K562 (cell line): Measurements from ENCODE around the gene EFCAB7. TPM values are rescaled to one million over a fixed set of nuclear protein-coding genes. Genes with fewer than 3 reads are reported as not detected.

Experiments used
- ATAC-seq: fragments of 200-7000 bp; cut with Tn5 transposase; 3 replicates; pipeline ENCODE4 v1.9.1; 2020; ENCODE audit warnings: moderate library complexity
- BruUV-seq: library from RNA; stranded (reverse); fragments of 400-500 nt; replicated peaks from 2 replicates; lab custom pipeline; 2021; lab: Mats Ljungman, UMichigan
- CTCF ChIA-PET: fragments of 300-600 bp; formaldehyde crosslinking; extraction: SDS; loops from one replicate; lab custom pipeline; 2021; ENCODE audit warnings: low intra/inter-chr PET ratio; lab: Yijun Ruan, JAX
- POLR2A ChIA-PET: fragments of 300-600, 350-650 bp; sonication (Branson Sonifier 250); formaldehyde crosslinking; extraction: SDS; loops from one replicate; lab custom pipeline; 2021; ENCODE audit warnings: antibody characterized with exemption, inconsistent platforms; lab: Yijun Ruan, JAX
- DNase-seq, 4 experiments: peaks; one replicate each; pipeline versions ENCODE4 v3.0.0 to v3.0.0-alpha.2; 2011 to 2018; ENCODE audit warnings: low spot score in 3 of 4, mixed read lengths in 3 of 4; ENCODE audit errors: extremely low read depth in 1 of 4
- FAIRE-seq: peaks from 2 replicates; lab custom pipeline; 2011; peaks lifted over from hg19 to GRCh38; lab: Jason Lieb, UNC
- H2AFZ ChIP-seq: 2 replicates; pipeline ENCODE4 v1.6.0; 2011; ENCODE audit warnings: low read depth, low read length, control low read depth, inconsistent platforms
- H3K27ac ChIP-seq: fragments of 200-600 bp; 3 replicates; pipeline ENCODE4 v1.8.0; 2011; ENCODE audit warnings: low read depth, mild to moderate bottlenecking, control low read depth, inconsistent platforms, low read length, moderate library complexity, mixed read lengths; ENCODE audit errors: extremely low read depth
- H3K27me3 ChIP-seq, 2 experiments: fragments of 300-600 bp in 1 of 2; 2 replicates in 1 of 2; 3 replicates in 1 of 2; pipeline versions ENCODE4 v1.6.0 to v1.8.0; 2011; ENCODE audit warnings: inconsistent platforms in 2 of 2, low read length in 2 of 2, mild to moderate bottlenecking in 1 of 2, mixed read lengths in 1 of 2, moderate library complexity in 1 of 2; ENCODE audit not compliant: control insufficient read depth in 2 of 2, insufficient read depth in 2 of 2
- H3K36me3 ChIP-seq: fragments of 300-600 bp; 3 replicates; pipeline ENCODE4 v1.8.0; 2011; ENCODE audit warnings: mild to moderate bottlenecking, low read length, inconsistent platforms; ENCODE audit not compliant: control insufficient read depth, insufficient read depth
- H3K4me1 ChIP-seq, 2 experiments: fragments of 200-600 bp in 1 of 2; replicated peaks in 1 of 2; 2 replicates in 1 of 2; 3 replicates in 1 of 2; pipeline versions ENCODE4 v1.5.1 to v1.8.0; 2011; ENCODE audit warnings: inconsistent platforms in 2 of 2, low read length in 2 of 2, mild to moderate bottlenecking in 1 of 2, mixed read lengths in 1 of 2, moderate library complexity in 1 of 2; ENCODE audit not compliant: control insufficient read depth in 2 of 2, insufficient read depth in 2 of 2
- H3K4me2 ChIP-seq: 2 replicates; pipeline ENCODE4 v1.6.1; 2011; ENCODE audit warnings: low read length, control low read depth, inconsistent platforms, mixed read lengths; ENCODE audit not compliant: insufficient read depth
- H3K4me3 ChIP-seq: fragments of 200-600 bp; sonication (generic), shearing (Covaris generic); 2 replicates; pipeline ENCODE4 v1.5.1; 2016; ENCODE audit warnings: control low read depth, inconsistent platforms
- H3K79me2 ChIP-seq: fragments of 200-600 bp; 3 replicates; pipeline ENCODE4 v1.8.0; 2011; ENCODE audit warnings: low read length, inconsistent platforms; ENCODE audit not compliant: control insufficient read depth, insufficient read depth
- H3K9ac ChIP-seq, 2 experiments: 2 replicates each; pipeline versions ENCODE4 v1.6.0 to v1.6.1; 2011; ENCODE audit warnings: low read depth in 2 of 2, low read length in 2 of 2, control low read depth in 1 of 2, inconsistent platforms in 1 of 2, mild to moderate bottlenecking in 1 of 2, mixed read lengths in 1 of 2; ENCODE audit not compliant: insufficient read depth in 1 of 2
- H3K9me1 ChIP-seq: one replicate; pipeline ENCODE4 v1.6.0; 2011; ENCODE audit warnings: inconsistent platforms, mild to moderate bottlenecking, low read length, moderate library complexity; ENCODE audit not compliant: control insufficient read depth, insufficient read depth
- H3K9me3 ChIP-seq: replicated peaks from 2 replicates; pipeline ENCODE4 v1.5.1; 2011; ENCODE audit warnings: low read depth, low read length, inconsistent platforms; ENCODE audit not compliant: control insufficient read depth, insufficient read depth
- H4K20me1 ChIP-seq: replicated peaks from 2 replicates; pipeline ENCODE4 v1.6.1; 2011; ENCODE audit warnings: low read length, inconsistent platforms, mixed read lengths; ENCODE audit not compliant: control insufficient read depth, insufficient read depth
- BMI1 ChIP-seq: fragments of 150-350 bp; IDR thresholded peaks from 2 replicates; pipeline ENCODE4 v1.6.1; 2014; ENCODE audit warnings: low read length
- DDX20 ChIP-seq: fragments of 450-650 bp; IDR thresholded peaks from 2 replicates; pipeline ENCODE4 v1.6.1; 2016; ENCODE audit warnings: missing genetic modification characterization, low read depth, mild to moderate bottlenecking, missing compliant biosample characterization, moderate library complexity
- GATAD2A ChIP-seq: fragments of 450-650 bp; IDR thresholded peaks from 2 replicates; pipeline ENCODE4 v1.6.1; 2017
- HMGN3 ChIP-seq: IDR thresholded peaks from 2 replicates; pipeline ENCODE4 v1.6.1; 2011; ENCODE audit warnings: borderline replicate concordance, low read depth, mild to moderate bottlenecking, mixed read lengths, low read length; ENCODE audit not compliant: insufficient read length; ENCODE audit errors: extremely low read depth
- POLR2H ChIP-seq: IDR thresholded peaks from 2 replicates; pipeline ENCODE4 v1.6.1; 2016; ENCODE audit warnings: missing genetic modification characterization, low read depth, mild to moderate bottlenecking, control low read depth, missing compliant biosample characterization, moderate library complexity
- RBBP5 ChIP-seq: fragments of 200-600 bp; sonication (generic); IDR thresholded peaks from 2 replicates; pipeline ENCODE4 v1.6.1; 2012; ENCODE audit warnings: borderline replicate concordance, mild to moderate bottlenecking, low read length, control low read depth, inconsistent platforms; ENCODE audit not compliant: insufficient read depth, poor library complexity, severe bottlenecking
- SRSF9 ChIP-seq: fragments of 200-400 bp; formaldehyde crosslinking; IDR thresholded peaks from 2 replicates; pipeline ENCODE4 v1.6.1; 2017; ENCODE audit warnings: low read depth, low read length, borderline replicate concordance
- TCFL5 ChIP-seq: fragments of 250-450 bp; sonication (Bioruptor Pico); conservative IDR thresholded peaks from 2 replicates; pipeline ENCODE4 v1.6.1; 2021; ENCODE audit warnings: mild to moderate bottlenecking, moderate library complexity, matching md5 sums
- U2AF1 ChIP-seq: fragments of 200-400 bp; formaldehyde crosslinking; optimal IDR thresholded peaks from 2 replicates; pipeline ENCODE3; 2017; ENCODE audit warnings: mild to moderate bottlenecking, low read depth, low read length, moderate library complexity
- ZNF696 ChIP-seq: fragments of 250-450 bp; sonication (Bioruptor Pico); conservative IDR thresholded peaks from 2 replicates; pipeline ENCODE4 v1.4.0; 2020; ENCODE audit warnings: mild to moderate bottlenecking, moderate library complexity
- WGBS: fragments of 100-300 bp; shearing (Covaris generic); methylation state at CpG from one replicate; pipeline ENCODE4 v1.1.6; 2016; ENCODE audit warnings: low coverage, mixed read lengths; ENCODE audit not compliant: insufficient coverage; ENCODE audit errors: missing lambda C conversion rate; 5-methylcytosine and 5-hydroxymethylcytosine counted together
- in situ Hi-C: fragments of 300-500 bp; cut with MboI; formaldehyde crosslinking; loops from 4 replicates; pipeline ENCODE4 v1.15.0; 2018; ENCODE audit warnings: inconsistent platforms, mixed read lengths
- intact Hi-C: fragments of 100-400 bp; cut with micrococcal nuclease; formaldehyde crosslinking; loops from 2 replicates; pipeline ENCODE4 v1.14.2; 2022
- polyA plus RNA-seq, 8 experiments: library from polyadenylated mRNA; depleted of rRNA in 4 of 8; stranded (reverse) in 5 of 8; unstranded in 3 of 8; fragments of >200 nt; fragmentation: Nextera tagmentation in 2 of 8; fragmentation: Illumina TruSeq in 1 of 8; extraction: Ambion mirVana in 2 of 8; extraction: Trizol in 1 of 8; gene quantifications; 2 replicates each; pipeline versions ENCODE4 v1.2.1 to v1.2.3, GENCODE V29; 2011 to 2014; ENCODE audit warnings: inconsistent platforms in 1 of 8, missing spikeins in 1 of 8
- total RNA-seq, 7 experiments: library from RNA; depleted of rRNA in 6 of 7; stranded (reverse); fragments of >200 nt in 6 of 7; fragmentation: Illumina TruSeq in 2 of 7; extraction: Trizol in 2 of 7; gene quantifications; 2 replicates each; pipeline versions ENCODE4 v1.2.1 to v1.2.3, GENCODE V29; 2011 to 2021; ENCODE audit warnings: low replicate concordance in 1 of 7
- TF ChIP-seq, protein P1 (sequence below): sonication (generic); formaldehyde crosslinking; IDR thresholded peaks from 2 replicates; pipeline ENCODE4 v1.8.0; 2022; ENCODE audit warnings: mild to moderate bottlenecking, missing genetic modification reagents

EFCAB7 gene
- total and polyA plus RNA-seq, 9 of the 15 experiments (the other 6 are each of a cell fraction or from before 2014, with no cell fraction given), result 3.2 to 7.6 (median 5.7) TPM

DNA sequence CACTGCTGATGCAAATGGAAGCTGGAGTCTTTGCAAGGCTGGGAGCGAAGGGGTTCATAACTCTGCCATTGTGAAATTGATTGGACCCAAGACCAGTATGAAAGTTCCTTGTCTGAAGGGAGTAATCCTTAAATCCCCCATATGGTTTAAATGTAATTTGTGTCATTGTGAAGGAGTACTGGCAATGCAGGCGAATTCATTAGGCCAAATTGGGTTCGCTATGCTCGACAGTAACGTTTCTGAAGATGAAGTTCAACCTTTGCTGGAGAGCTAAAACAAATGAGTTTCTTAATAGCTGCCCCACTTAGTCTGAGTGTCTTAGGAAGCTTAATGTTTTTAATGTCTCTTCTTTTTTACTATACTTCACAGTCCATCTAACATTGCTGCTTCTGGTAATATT is 97.3 kb downstream of the EFCAB7 start:
- Histone ChIP-seq H3K4me1 (no peaks in the 10 kb centered on the region), H2AFZ (no peak overlapping the region), H3K27ac (no peak overlapping the region), H3K9me1 (no peaks in the 10 kb centered on the region), H3K9ac (no peak overlapping the region), H3K4me2 (no peak overlapping the region), H3K9me3 (no peaks in the 10 kb centered on the region), H3K36me3 (no peaks in the 10 kb centered on the region), H3K79me2 (no peaks in the 10 kb centered on the region), H4K20me1 (no peaks in the 10 kb centered on the region), H3K27me3 (peaks cover 6 to 23% of the 10 kb centered on the region in 2 experiments), H3K4me3 (no peak overlapping the region)
- in situ Hi-C loops, result no loop called here
- FAIRE-seq, result no peak
- no peak for TF ChIP-seq POLR2H (tag)
- TF ChIP-seq HMGN3, result no peak
- TF ChIP-seq DDX20 (tag), result no peak
- TF ChIP-seq BMI1, result no peak
- no peak for TF ChIP-seq RBBP5
- TF ChIP-seq ZNF696, result no peak
- no peak for TF ChIP-seq GATAD2A
- TF ChIP-seq U2AF1, result no peak
- TF ChIP-seq, protein P1, sequence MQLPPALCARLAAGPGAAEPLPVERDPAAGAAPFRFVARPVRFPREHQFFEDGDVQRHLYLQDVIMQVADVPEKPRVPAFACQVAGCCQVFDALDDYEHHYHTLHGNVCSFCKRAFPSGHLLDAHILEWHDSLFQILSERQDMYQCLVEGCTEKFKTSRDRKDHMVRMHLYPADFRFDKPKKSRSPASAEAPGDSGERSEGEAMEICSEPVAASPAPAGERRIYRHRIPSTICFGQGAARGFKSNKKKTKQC (CRISPR knock-in tag), result no peak
- TF ChIP-seq SRSF9, result no peak
- no peak for TF ChIP-seq TCFL5 (CRISPR knock-in tag)
- WGBS, result 0% methylated on average over 5 of the region's 5 CpGs
- POLR2A ChIA-PET, result interaction anchor here (0.6 kb wide), 1 partner anchor 263 kb away, joined by 3 read pairs; no protein-coding TSS in a partner anchor
- BruUV-seq, result no TSS peak
- no peak for DNase-seq
- ATAC-seq, result no peak
- intact Hi-C loops, result no loop called here
- CTCF ChIA-PET, result no interaction called here
